ENCODE data around the gene MMP17.

MMP17 gene

GRCh38 chr12:131830914-131831571 lies 2.9 kb downstream of the MMP17 start:
- DNase-seq, result no peak

- no peak for DNase-seq
These were observed 3.4 kb downstream of the MMP17 start for GRCh38 chr12:131831635-131832041.

- DNase-seq, result no peak
These were observed 4.4 kb downstream of the MMP17 start for GRCh38 chr12:131832321-131833231.

GRCh38 chr12:131833288-131833895 lies 5.2 kb downstream of the MMP17 start:
- no peak for DNase-seq

GRCh38 chr12:131833896-131834641 lies 5.9 kb downstream of the MMP17 start:
- no peak for DNase-seq

GRCh38 chr12:131834798-131835615 lies 6.8 kb downstream of the MMP17 start:
- no peak for DNase-seq

- no peak for DNase-seq
These were observed 7.5 kb downstream of the MMP17 start for GRCh38 chr12:131835616-131836171.

GRCh38 chr12:131836193-131836592 lies 8.0 kb downstream of the MMP17 start:
- no peak for DNase-seq

GRCh38 chr12:131836714-131837397 lies 8.7 kb downstream of the MMP17 start:
- DNase-seq, result no peak

GRCh38 chr12:131840643-131841416 lies 12.6 kb downstream of the MMP17 start:
- DNase-seq, result no peak

GRCh38 chr12:131841547-131841946 lies 13.4 kb downstream of the MMP17 start:
- DNase-seq, result no peak

- DNase-seq, result no peak
These were observed 14.0 kb downstream of the MMP17 start for GRCh38 chr12:131842169-131842568.

- DNase-seq, result no peak
These were observed 15.3 kb downstream of the MMP17 start for GRCh38 chr12:131843527-131843926.

- no peak for DNase-seq
These were observed 15.9 kb downstream of the MMP17 start for GRCh38 chr12:131844140-131844539.

- DNase-seq, result no peak
These were observed 16.5 kb downstream of the MMP17 start for GRCh38 chr12:131844656-131845055.

- DNase-seq, result no peak
These were observed 16.9 kb downstream of the MMP17 start for GRCh38 chr12:131845121-131845520.

GRCh38 chr12:131847456-131847855 lies 19.3 kb downstream of the MMP17 start:
- no peak for DNase-seq

GRCh38 chr12:131848753-131849152 lies 20.6 kb downstream of the MMP17 start:
- no peak for DNase-seq

GRCh38 chr12:131849700-131850553 lies 21.7 kb downstream of the MMP17 start:
- no peak for DNase-seq
